ENCODE data around the gene MAP3K20. TPM values are rescaled to one million over a fixed set of nuclear protein-coding genes. Genes with fewer than 3 reads are reported as not detected.
A peak's percentile ranks its signal among the peaks of the same experiment; 100 is the strongest.
"Not testable (repeated sequence)": the region's sequence is repeated elsewhere in the genome, so short reads cannot be mapped to it uniquely, and the experiment has no call there.

MAP3K20 gene
- total and polyA plus RNA-seq, 7 donors: 41.8 to 533 (median 366) TPM

DNA sequence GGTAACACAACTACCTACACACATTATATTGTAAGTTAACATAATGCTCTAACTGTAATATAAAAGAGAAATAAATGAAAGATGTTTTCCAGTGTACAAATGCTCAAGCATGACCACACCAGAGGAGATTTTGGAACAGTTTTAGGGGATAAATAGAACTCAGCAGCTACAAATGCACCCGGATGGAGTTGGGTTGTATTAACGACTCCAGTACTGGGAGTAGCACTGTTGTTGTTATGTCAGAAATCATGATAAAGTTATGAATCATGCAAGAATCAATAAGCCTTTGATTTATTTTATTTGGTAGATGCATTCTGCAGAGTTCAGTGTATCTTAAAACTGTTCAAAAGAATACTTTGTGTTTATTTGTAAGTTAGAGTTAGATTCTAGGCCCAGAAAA is 126.9 kb downstream of the MAP3K20 start:
- TF ChIP-seq, protein P1, sequence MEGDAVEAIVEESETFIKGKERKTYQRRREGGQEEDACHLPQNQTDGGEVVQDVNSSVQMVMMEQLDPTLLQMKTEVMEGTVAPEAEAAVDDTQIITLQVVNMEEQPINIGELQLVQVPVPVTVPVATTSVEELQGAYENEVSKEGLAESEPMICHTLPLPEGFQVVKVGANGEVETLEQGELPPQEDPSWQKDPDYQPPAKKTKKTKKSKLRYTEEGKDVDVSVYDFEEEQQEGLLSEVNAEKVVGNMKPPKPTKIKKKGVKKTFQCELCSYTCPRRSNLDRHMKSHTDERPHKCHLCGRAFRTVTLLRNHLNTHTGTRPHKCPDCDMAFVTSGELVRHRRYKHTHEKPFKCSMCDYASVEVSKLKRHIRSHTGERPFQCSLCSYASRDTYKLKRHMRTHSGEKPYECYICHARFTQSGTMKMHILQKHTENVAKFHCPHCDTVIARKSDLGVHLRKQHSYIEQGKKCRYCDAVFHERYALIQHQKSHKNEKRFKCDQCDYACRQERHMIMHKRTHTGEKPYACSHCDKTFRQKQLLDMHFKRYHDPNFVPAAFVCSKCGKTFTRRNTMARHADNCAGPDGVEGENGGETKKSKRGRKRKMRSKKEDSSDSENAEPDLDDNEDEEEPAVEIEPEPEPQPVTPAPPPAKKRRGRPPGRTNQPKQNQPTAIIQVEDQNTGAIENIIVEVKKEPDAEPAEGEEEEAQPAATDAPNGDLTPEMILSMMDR (IDR thresholded peaks at IDR 0.05): no peak
- Histone ChIP-seq H3K36me3 (ENCODE audit: insufficient read depth in 1 of 2, low read depth in 1 of 2) (peaks cover 0 to 48% of the 10 kb centered on the region in 2 donors), H3K9me3 (no peaks in the 10 kb centered on the region), H3K4me1 (peaks cover 57% of the 10 kb centered on the region), H3K27ac (peak overlapping the region; percentile 86), H3K27me3 (ENCODE audit: insufficient read depth in 3 of 3, low read length in 2 of 3) (no peaks in the 10 kb centered on the region), H3K4me3 (no peak overlapping the region)
- DNase-seq (no peak), ATAC-seq (no peak)
- WGBS, 3 donors: 18 to 43% (median 34%) methylated on average over 2 of the region's 2 CpGs
- intact Hi-C loops (cut with DNase I): no loop called here

DNA sequence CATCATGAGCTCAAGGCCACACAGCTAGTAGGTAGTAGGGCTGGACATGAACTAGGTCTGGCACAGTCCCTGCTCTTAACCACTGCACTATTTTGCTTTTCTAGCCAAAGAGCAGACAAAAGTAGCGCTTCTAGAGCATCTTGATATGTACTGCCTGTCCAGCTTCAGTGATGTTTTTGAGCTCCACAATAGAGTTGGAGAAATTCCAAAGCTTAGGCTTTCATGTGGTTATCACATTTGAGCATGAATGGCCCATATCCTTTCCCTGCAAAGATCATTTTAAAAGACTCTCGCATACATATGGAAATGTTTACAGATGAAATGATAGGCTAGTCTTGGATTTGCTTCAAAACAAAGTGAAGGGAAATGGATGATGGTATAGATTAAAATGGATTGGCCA is 128.7 kb downstream of the MAP3K20 start:
- Histone ChIP-seq H3K27me3 (ENCODE audit: insufficient read depth in 3 of 3, low read length in 2 of 3) (no peaks in the 10 kb centered on the region), H3K36me3 (ENCODE audit: insufficient read depth in 1 of 2, low read depth in 1 of 2) (peaks cover 0 to 32% of the 10 kb centered on the region in 2 donors), H3K9me3 (no peaks in the 10 kb centered on the region), H3K4me3 (no peak overlapping the region), H3K27ac (peak overlapping the region; percentile 86), H3K4me1 (peaks cover 59% of the 10 kb centered on the region)
- no peak for ATAC-seq
- intact Hi-C loops (cut with DNase I): no loop called here
- TF ChIP-seq, protein P1 (IDR thresholded peaks at IDR 0.05): no peak
- no peak for DNase-seq
- WGBS, 3 donors: 32 to 36% (median 35%) methylated on average over 2 of the region's 2 CpGs

DNA sequence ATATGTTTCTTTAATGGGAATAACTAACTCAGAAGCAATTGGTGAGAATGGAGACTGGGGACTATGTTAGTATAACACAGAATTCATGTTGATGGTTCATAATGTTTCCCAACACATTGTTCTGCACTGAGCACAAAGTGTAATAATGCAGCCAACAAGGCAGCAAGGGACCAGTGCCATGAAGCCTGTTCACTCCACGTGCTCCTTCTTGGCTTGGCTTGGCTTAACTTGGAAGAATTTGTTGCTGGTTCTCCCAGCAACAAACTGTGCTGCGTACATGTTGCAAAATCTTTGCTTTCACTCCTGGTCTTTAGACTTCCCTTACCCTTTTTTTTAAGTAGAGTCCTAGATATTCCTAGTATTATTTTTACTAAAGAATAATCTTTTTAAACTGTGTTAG is 129.7 kb downstream of the MAP3K20 start:
- ATAC-seq (peak; percentile 85 to 97 (median 96)), DNase-seq (peak; percentile 78 to 91)
- intact Hi-C loops (cut with DNase I): no loop called here
- 7 to 20% (median 14%) methylated on average over 2 of the region's 2 CpGs for WGBS, 3 donors
- no peaks in the 10 kb centered on the region for H3K27me3 ChIP-seq (ENCODE audit: insufficient read depth in 3 of 3, low read length in 2 of 3)
- peaks cover 0 to 30% of the 10 kb centered on the region in 2 donors for H3K36me3 ChIP-seq (ENCODE audit: insufficient read depth in 1 of 2, low read depth in 1 of 2)
- H3K27ac ChIP-seq: peak overlapping the region; percentile 86
- TF ChIP-seq, protein P1 (IDR thresholded peaks at IDR 0.05): no peak
- H3K9me3 ChIP-seq: no peaks in the 10 kb centered on the region
- H3K4me3 ChIP-seq: no peak overlapping the region
- peaks cover 64% of the 10 kb centered on the region for H3K4me1 ChIP-seq

DNA sequence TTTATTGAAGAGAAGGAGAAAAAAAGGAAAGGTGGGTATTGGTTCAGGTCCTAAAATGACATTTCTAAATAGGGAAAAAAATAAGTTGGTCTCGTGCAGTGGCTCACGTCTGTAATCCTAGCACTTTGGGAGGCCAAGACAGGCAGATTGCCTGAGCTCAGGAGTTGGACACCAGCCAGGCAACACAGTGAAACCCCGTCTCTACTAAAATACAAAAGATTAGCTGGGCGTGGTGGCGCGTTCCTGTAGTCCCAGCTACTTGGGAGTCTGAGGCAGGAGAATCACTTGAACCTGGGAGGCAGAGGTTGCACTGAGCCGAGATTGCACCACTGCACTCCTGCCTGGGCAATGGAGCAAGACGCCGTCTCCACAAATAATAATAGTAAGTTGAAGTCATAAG is 131.5 kb downstream of the MAP3K20 start:
- WGBS, 3 donors: 32 to 46% (median 35%) methylated on average over 9 of the region's 9 CpGs
- H3K4me1 ChIP-seq: peaks cover 60% of the 10 kb centered on the region
- H3K9me3 ChIP-seq; H3K27me3 ChIP-seq (ENCODE audit: insufficient read depth in 3 of 3, low read length in 2 of 3); ATAC-seq; intact Hi-C loops (cut with DNase I); H3K4me3 ChIP-seq: not testable (repeated sequence)
- peaks cover 0 to 39% of the 10 kb centered on the region in 2 donors for H3K36me3 ChIP-seq (ENCODE audit: insufficient read depth in 1 of 2, low read depth in 1 of 2)
- H3K27ac ChIP-seq: peak overlapping the region; percentile 86
- peak in 1 of 2 donors; percentile 67 for DNase-seq

DNA sequence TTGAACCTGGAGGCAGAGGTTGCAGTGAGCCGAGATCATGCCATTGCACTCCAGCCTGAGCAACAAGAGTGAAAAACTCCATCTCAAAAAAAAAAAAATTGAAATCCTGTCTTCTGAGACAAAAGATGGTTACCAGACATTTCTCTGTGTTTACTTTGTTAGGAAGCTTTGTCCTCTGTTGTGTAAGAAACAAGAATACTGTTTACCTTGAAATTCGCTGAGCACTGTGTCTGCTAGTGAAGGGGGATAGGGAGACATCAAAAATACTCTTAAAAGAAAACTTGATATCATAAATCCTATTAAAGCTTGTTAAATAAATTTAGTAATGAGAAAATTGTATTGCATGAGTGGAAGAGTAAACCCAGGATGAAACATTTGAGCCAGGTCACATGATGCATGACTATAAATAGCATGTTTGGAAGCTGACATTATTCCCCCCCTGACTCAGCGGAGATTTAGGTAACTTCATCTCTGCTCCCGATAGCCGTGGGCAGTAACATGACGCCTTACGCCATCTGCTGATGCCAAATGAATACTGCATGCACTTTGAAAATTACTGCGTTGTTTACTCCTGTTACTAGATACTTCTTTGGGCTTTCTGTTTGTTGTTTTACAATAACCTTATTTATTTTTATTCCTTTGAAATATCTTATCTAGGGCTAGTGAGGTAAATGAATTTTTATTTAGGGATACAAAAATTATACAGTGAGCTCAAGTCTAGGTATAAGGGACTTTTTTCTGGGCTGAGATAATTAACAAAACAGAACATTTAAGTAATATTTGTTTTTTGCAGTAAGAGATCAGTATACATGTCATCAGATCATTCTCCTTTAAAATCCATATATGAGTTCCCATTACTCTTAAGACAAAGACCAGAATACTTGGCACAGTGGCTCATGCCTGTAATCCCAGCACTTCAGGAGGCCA is 134.9 kb downstream of the MAP3K20 start:
- Histone ChIP-seq H3K4me3 (peak overlapping the region; percentile 37), H3K36me3 (ENCODE audit: insufficient read depth in 1 of 2, low read depth in 1 of 2) (peaks cover 0 to 22% of the 10 kb centered on the region in 2 donors), H3K27me3 (ENCODE audit: insufficient read depth in 3 of 3, low read length in 2 of 3) (no peaks in the 10 kb centered on the region), H3K4me1 (peaks cover 64% of the 10 kb centered on the region), H3K9me3 (no peaks in the 10 kb centered on the region), H3K27ac (peak overlapping the region; percentile 86)
- TF ChIP-seq, protein P1 (IDR thresholded peaks at IDR 0.05): peak; percentile 85
- WGBS, 3 donors: 13 to 22% (median 17%) methylated on average over 8 of the region's 8 CpGs
- DNase-seq (peak; percentile 39 to 72), ATAC-seq (peak; percentile 83 to 91 (median 88))
- intact Hi-C loops (cut with DNase I): loop anchor here (2.0 to 5.0 kb wide), 5 partner anchors 118 to 184 kb away; partner anchors contain the start of gene MAP3K20 (in 1 of the 2)
